SK-N-SH (cell line): Measurements from ENCODE around the gene CELSR3. TPM values are rescaled to one million over a fixed set of nuclear protein-coding genes. Genes with fewer than 3 reads are reported as not detected.

Source experiments
- CTCF ChIA-PET: fragments of 300-600, 350-600 bp; formaldehyde crosslinking; extraction: SDS; loops from one replicate; lab custom pipeline; 2021; lab: Yijun Ruan, JAX
- POLR2A ChIA-PET: fragments of 350-600 bp; sonication (Branson Sonifier 250); formaldehyde crosslinking; extraction: SDS; loops from one replicate; lab custom pipeline; 2020; ENCODE audit warnings: antibody characterized with exemption, inconsistent platforms; lab: Yijun Ruan, JAX
- DNase-seq: peaks from one replicate; pipeline ENCODE4 v3.0.0; 2012
- H2AFZ ChIP-seq: fragments of 200-600 bp; sonication (generic); 2 replicates; pipeline ENCODE4 v1.8.1; 2016; ENCODE audit warnings: antibody characterized with exemption, mild to moderate bottlenecking, low read depth
- H3F3A ChIP-seq: fragments of 200-600 bp; sonication (generic); replicated peaks from 2 replicates; pipeline ENCODE3; 2016; ENCODE audit warnings: antibody characterized with exemption, mild to moderate bottlenecking; ENCODE audit not compliant: insufficient read depth
- H3K27ac ChIP-seq, 2 experiments: fragments of 200-500 bp in 1 of 2; fragments of 200-600 bp in 1 of 2; sonication (Bioruptor generic) in 1 of 2; sonication (generic), shearing (Covaris generic) in 1 of 2; 2 replicates each; pipeline versions ENCODE4 v1.5.1 to v1.6.1; 2014 to 2016; ENCODE audit warnings: low read depth in 2 of 2, inconsistent platforms in 1 of 2, low read length in 1 of 2, mild to moderate bottlenecking in 1 of 2, mixed read lengths in 1 of 2
- H3K27me3 ChIP-seq: fragments of 200-600 bp; sonication (generic), shearing (Covaris generic); 2 replicates; pipeline ENCODE4 v1.6.1; 2016; ENCODE audit warnings: mixed run types; ENCODE audit not compliant: insufficient read depth
- H3K36me3 ChIP-seq, 2 experiments: fragments of 200-500 bp in 1 of 2; fragments of 200-600 bp in 1 of 2; sonication (Bioruptor generic) in 1 of 2; sonication (generic) in 1 of 2; replicated peaks in 1 of 2; 2 replicates each; pipeline versions ENCODE3 to v1.5.1; 2014 to 2016; ENCODE audit warnings: low read length in 1 of 2, mild to moderate bottlenecking in 1 of 2; ENCODE audit not compliant: insufficient read depth in 2 of 2, control insufficient read depth in 1 of 2
- H3K4me1 ChIP-seq, 2 experiments: fragments of 200-500 bp in 1 of 2; fragments of 200-600 bp in 1 of 2; sonication (Bioruptor generic) in 1 of 2; sonication (generic), shearing (Covaris generic) in 1 of 2; 2 replicates each; pipeline versions ENCODE4 v1.5.1 to v1.6.1; 2014 to 2016; ENCODE audit warnings: low read depth in 1 of 2, low read length in 1 of 2, mixed run types in 1 of 2; ENCODE audit not compliant: insufficient read depth in 2 of 2, control insufficient read depth in 1 of 2
- H3K4me2 ChIP-seq: fragments of 200-600 bp; sonication (generic), shearing (Covaris generic); 2 replicates; pipeline ENCODE4 v1.6.1; 2017; ENCODE audit warnings: mixed run types
- H3K4me3 ChIP-seq, 2 experiments: fragments of 200-500 bp in 1 of 2; fragments of 200-600 bp in 1 of 2; sonication (Bioruptor generic) in 1 of 2; sonication (generic), shearing (Covaris generic) in 1 of 2; 2 replicates each; pipeline versions ENCODE4 v1.5.1 to v1.8.1; 2014 to 2016; ENCODE audit warnings: low read depth in 2 of 2, inconsistent platforms in 1 of 2, low read length in 1 of 2, mild to moderate bottlenecking in 1 of 2, mixed read lengths in 1 of 2, moderate library complexity in 1 of 2
- H3K79me2 ChIP-seq: fragments of 200-600 bp; sonication (generic); 2 replicates; pipeline ENCODE4 v1.8.1; 2017; ENCODE audit warnings: mild to moderate bottlenecking; ENCODE audit not compliant: insufficient read depth
- H3K9ac ChIP-seq: fragments of 200-600 bp; sonication (generic); 2 replicates; pipeline ENCODE4 v1.6.1; 2017; ENCODE audit warnings: mixed run types
- H3K9me2 ChIP-seq: fragments of 200-600 bp; sonication (generic); 2 replicates; pipeline ENCODE4 v1.6.1; 2017; ENCODE audit warnings: mixed run types
- H3K9me3 ChIP-seq: fragments of 200-600 bp; sonication (generic); 2 replicates; pipeline ENCODE4 v1.6.1; 2017; ENCODE audit warnings: mixed run types, mild to moderate bottlenecking, moderate library complexity
- H4K20me1 ChIP-seq: fragments of 200-600 bp; sonication (generic); 2 replicates; pipeline ENCODE4 v1.6.1; 2017; ENCODE audit warnings: mild to moderate bottlenecking, mixed run types; ENCODE audit not compliant: insufficient read depth
- CHD2 ChIP-seq: fragments of 150-350 bp; IDR thresholded peaks from 2 replicates; pipeline ENCODE4 v1.6.1; 2018; ENCODE audit warnings: low read length; ENCODE audit not compliant: partially characterized antibody
- EZH2phosphoT487 ChIP-seq: fragments of 200-600 bp; sonication (generic); IDR thresholded peaks from 2 replicates; pipeline ENCODE4 v1.6.1; 2017; ENCODE audit warnings: low read depth, mixed run types, mild to moderate bottlenecking, antibody characterized with exemption, moderate library complexity, borderline replicate concordance
- FOSL2 ChIP-seq: IDR thresholded peaks from 2 replicates; pipeline ENCODE4 v1.4.0; 2012; ENCODE audit warnings: low read depth, mild to moderate bottlenecking, moderate library complexity, borderline replicate concordance
- FOXM1 ChIP-seq: IDR thresholded peaks from 2 replicates; pipeline ENCODE4 v1.4.0; 2012; ENCODE audit warnings: low read depth, mild to moderate bottlenecking
- NFIC ChIP-seq: IDR thresholded peaks from 2 replicates; pipeline ENCODE4 v1.4.0; 2012; ENCODE audit warnings: borderline replicate concordance
- POLR2AphosphoS5 ChIP-seq: IDR thresholded peaks from 2 replicates; pipeline ENCODE4 v1.6.1; 2012; ENCODE audit warnings: low read depth, low read length
- RCOR1 ChIP-seq: fragments of 150-350 bp; IDR thresholded peaks from 2 replicates; pipeline ENCODE4 v1.6.1; 2017; ENCODE audit warnings: antibody characterized with exemption, low read length
- REST ChIP-seq: IDR thresholded peaks from 2 replicates; pipeline ENCODE4 v1.6.1; 2012; ENCODE audit warnings: mild to moderate bottlenecking, low read depth, low read length, moderate library complexity
- RXRA ChIP-seq: IDR thresholded peaks from 2 replicates; pipeline ENCODE4 v1.4.0; 2012; ENCODE audit warnings: low read depth, mild to moderate bottlenecking, borderline replicate concordance
- SIN3A ChIP-seq: IDR thresholded peaks from 2 replicates; pipeline ENCODE4 v1.6.1; 2012; ENCODE audit warnings: low read depth, mild to moderate bottlenecking, low read length, moderate library complexity, borderline replicate concordance
- SMC3 ChIP-seq: IDR thresholded peaks from 2 replicates; pipeline ENCODE4 v1.6.1; 2012; ENCODE audit warnings: low read depth, low read length, improper control_type of control experiment
- TAF1 ChIP-seq: IDR thresholded peaks from 2 replicates; pipeline ENCODE4 v1.6.1; 2012; ENCODE audit warnings: low read depth, mild to moderate bottlenecking, low read length, moderate library complexity, borderline replicate concordance
- TCF12 ChIP-seq: IDR thresholded peaks from 2 replicates; pipeline ENCODE4 v1.4.0; 2012
- USF1 ChIP-seq: IDR thresholded peaks from 2 replicates; pipeline ENCODE4 v1.4.0; 2012; ENCODE audit warnings: low read depth, borderline replicate concordance
- USF2 ChIP-seq: fragments of 150-350 bp; IDR thresholded peaks from 2 replicates; pipeline ENCODE4 v1.6.1; 2017; ENCODE audit warnings: antibody characterized with exemption, low read length, low read depth, borderline replicate concordance
- WGBS: methylation state at CpG from one replicate; pipeline ENCODE4 v1.1.6; 2017; ENCODE audit warnings: low lambda C conversion rate; 5-methylcytosine and 5-hydroxymethylcytosine counted together
- polyA plus RNA-seq, 3 experiments: library from polyadenylated mRNA; depleted of rRNA; stranded (reverse); fragments of >200 nt; gene quantifications; 2 replicates each; pipeline ENCODE4 v1.2.3, GENCODE V29; 2012
- TF ChIP-seq, protein P1 (sequence below): fragments of 150-350 bp; IDR thresholded peaks from 2 replicates; pipeline ENCODE4 v1.6.1; 2016; ENCODE audit warnings: mild to moderate bottlenecking, low read depth, low read length

The CELSR3 gene
- polyA plus RNA-seq, 1 of the 3 experiments (the other 2 are of a cell fraction) = 11.7 TPM

GRCh38 chr3:48633256-48633655 is 29.4 kb downstream of the CELSR3 start:
- peaks cover 27% of the 10 kb centered on the region for H3K79me2 ChIP-seq
- H2AFZ ChIP-seq = no peak overlapping the region
- TF ChIP-seq SIN3A (no peak), EZH2phosphoT487 (no peak), USF1 (no peak), FOXM1 (no peak), RXRA (no peak), USF2 (no peak)
- TF ChIP-seq, protein P1, sequence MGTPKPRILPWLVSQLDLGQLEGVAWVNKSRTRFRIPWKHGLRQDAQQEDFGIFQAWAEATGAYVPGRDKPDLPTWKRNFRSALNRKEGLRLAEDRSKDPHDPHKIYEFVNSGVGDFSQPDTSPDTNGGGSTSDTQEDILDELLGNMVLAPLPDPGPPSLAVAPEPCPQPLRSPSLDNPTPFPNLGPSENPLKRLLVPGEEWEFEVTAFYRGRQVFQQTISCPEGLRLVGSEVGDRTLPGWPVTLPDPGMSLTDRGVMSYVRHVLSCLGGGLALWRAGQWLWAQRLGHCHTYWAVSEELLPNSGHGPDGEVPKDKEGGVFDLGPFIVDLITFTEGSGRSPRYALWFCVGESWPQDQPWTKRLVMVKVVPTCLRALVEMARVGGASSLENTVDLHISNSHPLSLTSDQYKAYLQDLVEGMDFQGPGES = no peak
- peaks cover 16 to 23% of the 10 kb centered on the region in 2 experiments for H3K4me1 ChIP-seq
- DNase-seq = no peak
- H3K4me2 ChIP-seq = no peak overlapping the region
- CTCF ChIA-PET = interaction anchor here (3.5 to 6.9 kb wide), 2 partner anchors 22 to 30 kb away, joined by 33 to 40 read pairs; partner anchors contain the start of genes CELSR3 and UQCRC1
- H3K9ac ChIP-seq = no peak overlapping the region
- H4K20me1 ChIP-seq = peaks cover 14% of the 10 kb centered on the region; the same call in 1 of the 2 replicates
- POLR2A ChIA-PET = interaction anchor here (1.2 kb wide), 1 partner anchor 10 kb away, joined by 3 read pairs; no protein-coding TSS in a partner anchor
- WGBS = 100% methylated on average over 6 of the region's 15 CpGs
- H3K27me3 ChIP-seq = no peaks in the 10 kb centered on the region
- H3K27ac ChIP-seq = no peak overlapping the region
- no peaks in the 10 kb centered on the region for H3K9me2 ChIP-seq
- peaks cover 0 to 46% of the 10 kb centered on the region in 2 experiments for H3K36me3 ChIP-seq
- H3K4me3 ChIP-seq = no peak overlapping the region
- H3K9me3 ChIP-seq = no peaks in the 10 kb centered on the region
- no peaks in the 10 kb centered on the region for H3F3A ChIP-seq

GRCh38 chr3:48631516-48632448 is 30.9 kb downstream of the CELSR3 start:
- Histone ChIP-seq H3K4me2 (no peak overlapping the region), H2AFZ (no peak overlapping the region), H3K27me3 (no peaks in the 10 kb centered on the region), H4K20me1 (peaks cover 14% of the 10 kb centered on the region; the same call in 1 of the 2 replicates), H3K9me3 (no peaks in the 10 kb centered on the region), H3K27ac (no peak overlapping the region), H3K36me3 (peaks cover 0 to 49% of the 10 kb centered on the region in 2 experiments), H3K9me2 (no peaks in the 10 kb centered on the region), H3K4me1 (peaks cover 16 to 23% of the 10 kb centered on the region in 2 experiments), H3K4me3 (no peak overlapping the region), H3F3A (no peaks in the 10 kb centered on the region), H3K79me2 (peaks cover 23% of the 10 kb centered on the region), H3K9ac (no peak overlapping the region)
- no peak for DNase-seq
- whole genome bisulfite sequencing = 96% methylated on average over 12 of the region's 22 CpGs
- TF ChIP-seq USF1 = no peak
- no peak for TF ChIP-seq REST
- TF ChIP-seq CHD2 = no peak
- TF ChIP-seq SMC3 = no peak
- no peak for TF ChIP-seq TAF1
- no peak for TF ChIP-seq FOSL2
- TF ChIP-seq TCF12 = no peak
- no peak for TF ChIP-seq RCOR1
- TF ChIP-seq USF2 = no peak
- no peak for TF ChIP-seq POLR2AphosphoS5
- TF ChIP-seq NFIC = no peak
- POLR2A ChIA-PET = interaction anchor here (0.5 kb wide), 1 partner anchor 9 kb away, joined by 3 read pairs; no protein-coding TSS in a partner anchor
- CTCF ChIA-PET = no interaction called here
